Activated B cell treated with CpG ODN at 0.5 μM for 24 hours (primary cell): ENCODE results near the gene PRL. TPM values are rescaled to one million over a fixed set of nuclear protein-coding genes. Genes with fewer than 3 reads are reported as not detected.

ENCODE experiments used
- ATAC-seq: fragments of 200-7000 bp; cut with Tn5 transposase; one replicate; pipeline ENCODE4 v1.10.0; 2021; ENCODE audit warnings: low read depth, mild to moderate bottlenecking, moderate library complexity
- CTCF ChIA-PET: fragments of 350-600 bp; sonication (Branson Sonifier 250); formaldehyde crosslinking; loops from one replicate; lab custom pipeline; 2021; ENCODE audit warnings: antibody characterized with exemption; lab: Charles Lee
- POLR2A ChIA-PET: fragments of 350-600 bp; sonication (Branson Sonifier 250); formaldehyde crosslinking; loops from one replicate; lab custom pipeline; 2021; ENCODE audit warnings: antibody characterized with exemption; lab: Charles Lee
- DNase-seq: peaks from one replicate; pipeline ENCODE4 v3.0.0; 2022
- H3K27ac Mint-ChIP-seq: one replicate; pipeline ENCODE4 v1.8.0; 2020; ENCODE audit warnings: mixed read lengths
- H3K27me3 Mint-ChIP-seq: one replicate; pipeline ENCODE4 v1.8.0; 2021; ENCODE audit warnings: mixed read lengths
- H3K36me3 Mint-ChIP-seq: one replicate; pipeline ENCODE4 v1.8.0; 2021; ENCODE audit warnings: low read depth, mixed read lengths
- H3K4me1 Mint-ChIP-seq: one replicate; pipeline ENCODE4 v1.8.0; 2021; ENCODE audit warnings: mixed read lengths
- H3K4me3 Mint-ChIP-seq: one replicate; pipeline ENCODE4 v1.8.0; 2020; ENCODE audit warnings: mild to moderate bottlenecking, mixed read lengths
- H3K9me3 Mint-ChIP-seq: one replicate; pipeline ENCODE4 v1.8.0; 2020; ENCODE audit warnings: mixed read lengths
- intact Hi-C: fragments of 100-400 bp; cut with micrococcal nuclease; formaldehyde crosslinking; loops from one replicate; pipeline ENCODE4 v1.15.1; 2024
- total RNA-seq: library from RNA; stranded (reverse); gene quantifications from 2 replicates; pipeline ENCODE4 v1.2.3, GENCODE V29; 2022
- TF ChIP-seq, protein P1 (sequence below): fragments of 200-600 bp; IDR thresholded peaks from one replicate; pipeline ENCODE4 v1.8.0; 2022; ENCODE audit warnings: antibody characterized with exemption, mild to moderate bottlenecking

Gene PRL
- total RNA-seq, 1 donor from 2014 or later, result not detected

DNA sequence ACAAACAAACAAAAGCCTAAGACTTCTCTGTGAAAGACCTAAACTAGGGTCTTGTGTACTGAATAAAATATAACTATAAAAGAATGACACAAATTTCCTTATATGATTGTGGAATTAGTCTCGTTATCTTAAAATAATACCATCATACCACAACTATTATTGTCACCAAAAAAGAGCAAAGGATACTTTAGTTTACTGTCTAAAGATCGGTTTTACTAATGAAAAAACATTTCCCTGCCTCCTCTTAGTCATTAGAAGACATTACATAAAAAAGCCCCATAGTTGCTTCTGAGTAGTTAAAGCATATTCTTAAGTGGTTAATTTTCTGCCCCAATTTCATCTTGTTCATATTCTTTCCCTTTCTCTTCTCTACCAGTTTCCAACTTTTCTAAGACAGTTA lies 33.1 kb downstream of the PRL start:
- TF ChIP-seq, protein P1, sequence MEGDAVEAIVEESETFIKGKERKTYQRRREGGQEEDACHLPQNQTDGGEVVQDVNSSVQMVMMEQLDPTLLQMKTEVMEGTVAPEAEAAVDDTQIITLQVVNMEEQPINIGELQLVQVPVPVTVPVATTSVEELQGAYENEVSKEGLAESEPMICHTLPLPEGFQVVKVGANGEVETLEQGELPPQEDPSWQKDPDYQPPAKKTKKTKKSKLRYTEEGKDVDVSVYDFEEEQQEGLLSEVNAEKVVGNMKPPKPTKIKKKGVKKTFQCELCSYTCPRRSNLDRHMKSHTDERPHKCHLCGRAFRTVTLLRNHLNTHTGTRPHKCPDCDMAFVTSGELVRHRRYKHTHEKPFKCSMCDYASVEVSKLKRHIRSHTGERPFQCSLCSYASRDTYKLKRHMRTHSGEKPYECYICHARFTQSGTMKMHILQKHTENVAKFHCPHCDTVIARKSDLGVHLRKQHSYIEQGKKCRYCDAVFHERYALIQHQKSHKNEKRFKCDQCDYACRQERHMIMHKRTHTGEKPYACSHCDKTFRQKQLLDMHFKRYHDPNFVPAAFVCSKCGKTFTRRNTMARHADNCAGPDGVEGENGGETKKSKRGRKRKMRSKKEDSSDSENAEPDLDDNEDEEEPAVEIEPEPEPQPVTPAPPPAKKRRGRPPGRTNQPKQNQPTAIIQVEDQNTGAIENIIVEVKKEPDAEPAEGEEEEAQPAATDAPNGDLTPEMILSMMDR, result no peak
- ChIA-PET CTCF (no interaction called here), POLR2A (no interaction called here)
- H3K36me3 Mint-ChIP-seq, result no peaks in the 10 kb centered on the region
- ATAC-seq (no peak), DNase-seq (no peak)
- intact Hi-C loops, result no loop called here
- peaks cover 16% of the 10 kb centered on the region for H3K4me1 Mint-ChIP-seq
- H3K4me3 Mint-ChIP-seq, result no peak overlapping the region
- H3K9me3 Mint-ChIP-seq, result no peaks in the 10 kb centered on the region
- no peak overlapping the region for H3K27ac Mint-ChIP-seq
- H3K27me3 Mint-ChIP-seq, result no peaks in the 10 kb centered on the region

DNA sequence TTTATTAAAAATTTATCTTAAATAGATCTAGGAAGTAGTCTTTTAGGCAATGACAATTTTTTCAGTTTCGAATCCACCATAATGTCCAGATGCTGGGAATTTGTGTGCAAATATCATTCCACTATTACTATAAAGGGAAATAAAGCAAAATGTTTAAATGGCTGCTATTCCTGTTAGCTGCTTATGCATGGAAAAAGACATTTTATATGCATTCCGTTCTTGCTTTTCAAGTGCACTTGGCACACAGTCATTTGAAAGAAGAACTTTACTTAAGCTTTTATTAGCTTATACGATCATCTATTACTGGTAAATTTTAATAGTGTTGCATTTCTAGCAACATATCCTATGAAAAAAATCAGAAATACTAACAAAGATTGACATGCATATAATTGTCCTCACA lies 42.0 kb downstream of the PRL start:
- no peaks in the 10 kb centered on the region for H3K36me3 Mint-ChIP-seq
- H3K4me3 Mint-ChIP-seq, result no peak overlapping the region
- H3K9me3 Mint-ChIP-seq, result no peaks in the 10 kb centered on the region
- no peaks in the 10 kb centered on the region for H3K27me3 Mint-ChIP-seq
- CTCF ChIA-PET, result no interaction called here
- DNase-seq, result no peak
- no peaks in the 10 kb centered on the region for H3K4me1 Mint-ChIP-seq
- POLR2A ChIA-PET, result no interaction called here
- ATAC-seq, result no peak
- no peak overlapping the region for H3K27ac Mint-ChIP-seq
- TF ChIP-seq, protein P1, result no peak
- intact Hi-C loops, result no loop called here

DNA sequence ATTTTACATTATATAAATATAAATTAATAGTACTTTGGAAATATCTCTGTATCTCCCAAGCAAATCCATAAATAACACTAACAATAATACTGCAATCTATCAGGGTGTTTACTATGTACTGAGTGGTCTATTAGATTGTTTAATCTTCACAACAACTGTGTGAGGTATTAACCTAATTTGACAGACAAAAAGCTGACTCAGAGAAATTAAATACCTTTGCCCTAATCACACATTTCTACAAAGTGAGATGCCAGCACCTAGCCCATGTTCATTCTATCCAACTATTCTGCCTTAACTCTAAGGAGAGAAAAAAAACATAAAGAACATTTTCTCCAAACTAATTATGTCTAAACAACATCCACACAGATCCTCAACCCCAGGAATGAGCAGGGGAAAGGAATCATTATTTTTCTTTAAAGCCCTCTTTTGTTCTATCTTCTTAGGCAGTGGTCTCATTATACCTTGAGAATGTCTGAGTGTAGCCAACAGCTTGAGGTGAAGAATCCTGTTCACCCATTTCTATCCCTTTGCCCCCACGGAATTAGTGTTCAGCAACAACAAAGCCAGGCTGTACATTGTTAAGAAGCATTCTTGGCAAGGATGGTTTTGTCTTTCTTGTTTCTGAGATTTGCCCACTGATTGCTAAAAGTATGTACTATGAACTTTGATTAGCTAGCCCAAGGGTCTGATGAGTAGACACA lies 42.7 kb downstream of the PRL start:
- TF ChIP-seq, protein P1, result no peak
- POLR2A ChIA-PET, result no interaction called here
- ATAC-seq, result no peak

DNA sequence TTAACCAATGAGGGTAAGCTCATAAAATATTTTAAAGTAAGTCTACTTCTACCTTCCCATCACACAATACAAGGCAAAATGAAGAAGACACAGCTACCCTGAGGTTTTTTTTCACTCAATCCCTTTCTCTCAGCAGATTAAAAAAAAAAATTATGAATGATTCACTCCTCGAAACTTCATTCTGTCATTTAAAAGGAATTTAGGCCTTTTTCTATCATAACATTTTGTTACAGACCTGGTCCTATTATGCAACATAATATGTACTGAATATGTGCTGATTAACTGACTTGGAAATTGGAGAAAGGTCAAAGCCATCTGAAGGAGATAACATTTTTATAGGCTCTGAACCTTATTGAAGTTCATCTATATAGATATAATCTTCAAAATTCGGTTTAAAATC lies 45.5 kb downstream of the PRL start:
- Mint-ChIP-seq H3K36me3 (no peaks in the 10 kb centered on the region), H3K4me1 (no peaks in the 10 kb centered on the region), H3K27me3 (no peaks in the 10 kb centered on the region), H3K9me3 (no peaks in the 10 kb centered on the region), H3K27ac (no peak overlapping the region), H3K4me3 (no peak overlapping the region)
- CTCF ChIA-PET, result no interaction called here
- DNase-seq (no peak), ATAC-seq (no peak)
- TF ChIP-seq, protein P1, result no peak
- intact Hi-C loops, result no loop called here
- POLR2A ChIA-PET, result no interaction called here

More for the DNA sequence above, 42.7 kb downstream of the PRL start:
- intact Hi-C loops, result no loop called here
- Mint-ChIP-seq H3K27me3 (no peaks in the 10 kb centered on the region), H3K4me1 (no peaks in the 10 kb centered on the region), H3K36me3 (no peaks in the 10 kb centered on the region), H3K27ac (no peak overlapping the region), H3K4me3 (no peak overlapping the region), H3K9me3 (no peaks in the 10 kb centered on the region)
- CTCF ChIA-PET, result no interaction called here
- no peak for DNase-seq

DNA sequence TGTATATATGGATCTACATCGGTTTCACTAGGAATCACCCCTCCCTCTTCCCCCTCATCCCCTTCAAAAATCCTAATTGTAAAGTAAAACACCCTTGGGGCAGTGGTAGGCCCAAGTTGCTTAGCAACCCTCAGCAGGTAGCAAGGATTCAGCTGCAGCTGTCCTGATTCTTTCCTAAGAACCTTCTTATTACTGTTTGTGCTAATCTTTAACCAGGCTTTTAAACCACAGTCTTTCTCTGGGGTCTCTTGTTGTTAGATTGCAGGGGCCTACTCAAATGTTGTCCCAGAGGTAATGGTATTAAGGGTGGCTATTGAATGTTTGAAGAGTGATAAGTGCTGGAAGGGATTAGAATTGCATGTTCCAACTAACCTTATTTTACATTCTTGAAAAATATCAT lies 46.4 kb downstream of the PRL start:
- no peak overlapping the region for H3K4me3 Mint-ChIP-seq
- no peaks in the 10 kb centered on the region for H3K4me1 Mint-ChIP-seq
- DNase-seq (no peak), ATAC-seq (no peak)
- no peaks in the 10 kb centered on the region for H3K9me3 Mint-ChIP-seq
- CTCF ChIA-PET, result no interaction called here
- H3K36me3 Mint-ChIP-seq, result no peaks in the 10 kb centered on the region
- H3K27me3 Mint-ChIP-seq, result no peaks in the 10 kb centered on the region
- H3K27ac Mint-ChIP-seq, result no peak overlapping the region
- POLR2A ChIA-PET, result no interaction called here
- TF ChIP-seq, protein P1, result no peak
- intact Hi-C loops, result no loop called here
